K562 (cell line): ENCODE data around the gene AMOTL1. TPM values are rescaled to one million over a fixed set of nuclear protein-coding genes. Genes with fewer than 3 reads are reported as not detected.

Experiments
- ATAC-seq: fragments of 200-7000 bp; cut with Tn5 transposase; 3 replicates; pipeline ENCODE4 v1.9.1; 2020; ENCODE audit warnings: moderate library complexity
- BruUV-seq: library from RNA; stranded (reverse); fragments of 400-500 nt; replicated peaks from 2 replicates; lab custom pipeline; 2021; lab: Mats Ljungman, UMichigan
- CTCF ChIA-PET: fragments of 300-600 bp; formaldehyde crosslinking; extraction: SDS; loops from one replicate; lab custom pipeline; 2021; ENCODE audit warnings: low intra/inter-chr PET ratio; lab: Yijun Ruan, JAX
- POLR2A ChIA-PET: fragments of 300-600, 350-650 bp; sonication (Branson Sonifier 250); formaldehyde crosslinking; extraction: SDS; loops from one replicate; lab custom pipeline; 2021; ENCODE audit warnings: antibody characterized with exemption, inconsistent platforms; lab: Yijun Ruan, JAX
- DNase-seq, 4 experiments: peaks; one replicate each; pipeline versions ENCODE4 v3.0.0 to v3.0.0-alpha.2; 2011 to 2018; ENCODE audit warnings: low spot score in 3 of 4, mixed read lengths in 3 of 4; ENCODE audit errors: extremely low read depth in 1 of 4
- FAIRE-seq: peaks from 2 replicates; lab custom pipeline; 2011; peaks lifted over from hg19 to GRCh38; lab: Jason Lieb, UNC
- H2AFZ ChIP-seq: 2 replicates; pipeline ENCODE4 v1.6.0; 2011; ENCODE audit warnings: low read depth, low read length, control low read depth, inconsistent platforms
- H3K27ac ChIP-seq: fragments of 200-600 bp; 3 replicates; pipeline ENCODE4 v1.8.0; 2011; ENCODE audit warnings: low read depth, mild to moderate bottlenecking, control low read depth, inconsistent platforms, low read length, moderate library complexity, mixed read lengths; ENCODE audit errors: extremely low read depth
- H3K27me3 ChIP-seq, 2 experiments: fragments of 300-600 bp in 1 of 2; 2 replicates in 1 of 2; 3 replicates in 1 of 2; pipeline versions ENCODE4 v1.6.0 to v1.8.0; 2011; ENCODE audit warnings: inconsistent platforms in 2 of 2, low read length in 2 of 2, mild to moderate bottlenecking in 1 of 2, mixed read lengths in 1 of 2, moderate library complexity in 1 of 2; ENCODE audit not compliant: control insufficient read depth in 2 of 2, insufficient read depth in 2 of 2
- H3K36me3 ChIP-seq: fragments of 300-600 bp; 3 replicates; pipeline ENCODE4 v1.8.0; 2011; ENCODE audit warnings: mild to moderate bottlenecking, low read length, inconsistent platforms; ENCODE audit not compliant: control insufficient read depth, insufficient read depth
- H3K4me1 ChIP-seq, 2 experiments: fragments of 200-600 bp in 1 of 2; replicated peaks in 1 of 2; 2 replicates in 1 of 2; 3 replicates in 1 of 2; pipeline versions ENCODE4 v1.5.1 to v1.8.0; 2011; ENCODE audit warnings: inconsistent platforms in 2 of 2, low read length in 2 of 2, mild to moderate bottlenecking in 1 of 2, mixed read lengths in 1 of 2, moderate library complexity in 1 of 2; ENCODE audit not compliant: control insufficient read depth in 2 of 2, insufficient read depth in 2 of 2
- H3K4me2 ChIP-seq: 2 replicates; pipeline ENCODE4 v1.6.1; 2011; ENCODE audit warnings: low read length, control low read depth, inconsistent platforms, mixed read lengths; ENCODE audit not compliant: insufficient read depth
- H3K4me3 ChIP-seq: fragments of 200-600 bp; sonication (generic), shearing (Covaris generic); 2 replicates; pipeline ENCODE4 v1.5.1; 2016; ENCODE audit warnings: control low read depth, inconsistent platforms
- H3K79me2 ChIP-seq: fragments of 200-600 bp; 3 replicates; pipeline ENCODE4 v1.8.0; 2011; ENCODE audit warnings: low read length, inconsistent platforms; ENCODE audit not compliant: control insufficient read depth, insufficient read depth
- H3K9ac ChIP-seq, 2 experiments: 2 replicates each; pipeline versions ENCODE4 v1.6.0 to v1.6.1; 2011; ENCODE audit warnings: low read depth in 2 of 2, low read length in 2 of 2, control low read depth in 1 of 2, inconsistent platforms in 1 of 2, mild to moderate bottlenecking in 1 of 2, mixed read lengths in 1 of 2; ENCODE audit not compliant: insufficient read depth in 1 of 2
- H3K9me1 ChIP-seq: one replicate; pipeline ENCODE4 v1.6.0; 2011; ENCODE audit warnings: inconsistent platforms, mild to moderate bottlenecking, low read length, moderate library complexity; ENCODE audit not compliant: control insufficient read depth, insufficient read depth
- H3K9me3 ChIP-seq: replicated peaks from 2 replicates; pipeline ENCODE4 v1.5.1; 2011; ENCODE audit warnings: low read depth, low read length, inconsistent platforms; ENCODE audit not compliant: control insufficient read depth, insufficient read depth
- H4K20me1 ChIP-seq: replicated peaks from 2 replicates; pipeline ENCODE4 v1.6.1; 2011; ENCODE audit warnings: low read length, inconsistent platforms, mixed read lengths; ENCODE audit not compliant: control insufficient read depth, insufficient read depth
- BRF1 ChIP-seq: IDR thresholded peaks from 3 replicates; pipeline ENCODE4 v1.6.1; 2011; ENCODE audit warnings: borderline replicate concordance, mild to moderate bottlenecking; ENCODE audit not compliant: insufficient read length; ENCODE audit errors: extremely low read depth
- CAMTA2 ChIP-seq: fragments of 250-450 bp; sonication (Bioruptor Pico); conservative IDR thresholded peaks from 2 replicates; pipeline ENCODE4 v1.5.1; 2022
- CBX2 ChIP-seq: fragments of 200-600 bp; sonication (generic); IDR thresholded peaks from one replicate; pipeline ENCODE4 v1.6.1; 2012; ENCODE audit warnings: mild to moderate bottlenecking, low read length, inconsistent platforms; ENCODE audit not compliant: insufficient read depth, poor library complexity, severe bottlenecking
- HMG20A ChIP-seq: fragments of 450-650 bp; formaldehyde crosslinking; conservative IDR thresholded peaks from 2 replicates; pipeline ENCODE4 v1.4.0; 2020; ENCODE audit warnings: mild to moderate bottlenecking, mixed read lengths
- KDM5B ChIP-seq: fragments of 200-600 bp; sonication (generic); IDR thresholded peaks from 2 replicates; pipeline ENCODE4 v1.6.1; 2012; ENCODE audit warnings: low read depth, mild to moderate bottlenecking, moderate library complexity, low read length, control low read depth, inconsistent platforms; ENCODE audit not compliant: insufficient replicate concordance
- LCOR ChIP-seq: sonication (generic); formaldehyde crosslinking; IDR thresholded peaks from 2 replicates; pipeline ENCODE4 v1.8.0; 2022; ENCODE audit warnings: mild to moderate bottlenecking, missing genetic modification reagents
- RHOXF2B ChIP-seq: fragments of 250-450 bp; sonication (Bioruptor Pico); conservative IDR thresholded peaks from 2 replicates; pipeline ENCODE4 v1.5.1; 2021
- WGBS: fragments of 100-300 bp; shearing (Covaris generic); methylation state at CpG from one replicate; pipeline ENCODE4 v1.1.6; 2016; ENCODE audit warnings: low coverage, mixed read lengths; ENCODE audit not compliant: insufficient coverage; ENCODE audit errors: missing lambda C conversion rate; 5-methylcytosine and 5-hydroxymethylcytosine counted together
- in situ Hi-C: fragments of 300-500 bp; cut with MboI; formaldehyde crosslinking; loops from 4 replicates; pipeline ENCODE4 v1.15.0; 2018; ENCODE audit warnings: inconsistent platforms, mixed read lengths
- intact Hi-C: fragments of 100-400 bp; cut with micrococcal nuclease; formaldehyde crosslinking; loops from 2 replicates; pipeline ENCODE4 v1.14.2; 2022
- polyA plus RNA-seq, 8 experiments: library from polyadenylated mRNA; depleted of rRNA in 4 of 8; stranded (reverse) in 5 of 8; unstranded in 3 of 8; fragments of >200 nt; fragmentation: Nextera tagmentation in 2 of 8; fragmentation: Illumina TruSeq in 1 of 8; extraction: Ambion mirVana in 2 of 8; extraction: Trizol in 1 of 8; gene quantifications; 2 replicates each; pipeline versions ENCODE4 v1.2.1 to v1.2.3, GENCODE V29; 2011 to 2014; ENCODE audit warnings: inconsistent platforms in 1 of 8, missing spikeins in 1 of 8
- total RNA-seq, 7 experiments: library from RNA; depleted of rRNA in 6 of 7; stranded (reverse); fragments of >200 nt in 6 of 7; fragmentation: Illumina TruSeq in 2 of 7; extraction: Trizol in 2 of 7; gene quantifications; 2 replicates each; pipeline versions ENCODE4 v1.2.1 to v1.2.3, GENCODE V29; 2011 to 2021; ENCODE audit warnings: low replicate concordance in 1 of 7
- TF ChIP-seq, protein P1 (sequence below): fragments of 250-450 bp; sonication (Bioruptor Pico); IDR thresholded peaks from 2 replicates; pipeline ENCODE4 v1.5.0; 2021
- TF ChIP-seq, protein P2 (sequence below): fragments of 450-650 bp; IDR thresholded peaks from 2 replicates; pipeline ENCODE4 v1.6.1; 2017; ENCODE audit warnings: antibody characterized with exemption, mild to moderate bottlenecking

Gene AMOTL1
- total and polyA plus RNA-seq, 9 of the 15 experiments (the other 6 are each of a cell fraction or from before 2014, with no cell fraction given) = 4.0 to 35.4 (median 14.0) TPM

- in situ Hi-C loops = no loop called here
- H3K4me2 ChIP-seq = no peak overlapping the region
- H3K27me3 ChIP-seq = no peaks in the 10 kb centered on the region
- TF ChIP-seq, protein P1, sequence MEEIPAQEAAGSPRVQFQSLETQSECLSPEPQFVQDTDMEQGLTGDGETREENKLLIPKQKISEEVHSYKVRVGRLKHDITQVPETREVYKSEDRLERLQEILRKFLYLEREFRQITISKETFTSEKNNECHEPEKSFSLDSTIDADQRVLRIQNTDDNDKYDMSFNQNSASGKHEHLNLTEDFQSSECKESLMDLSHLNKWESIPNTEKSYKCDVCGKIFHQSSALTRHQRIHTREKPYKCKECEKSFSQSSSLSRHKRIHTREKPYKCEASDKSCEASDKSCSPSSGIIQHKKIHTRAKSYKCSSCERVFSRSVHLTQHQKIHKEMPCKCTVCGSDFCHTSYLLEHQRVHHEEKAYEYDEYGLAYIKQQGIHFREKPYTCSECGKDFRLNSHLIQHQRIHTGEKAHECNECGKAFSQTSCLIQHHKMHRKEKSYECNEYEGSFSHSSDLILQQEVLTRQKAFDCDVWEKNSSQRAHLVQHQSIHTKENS (CRISPR knock-in tag) = no peak
- no peak for TF ChIP-seq CAMTA2
- no peak for TF ChIP-seq RHOXF2B
- no peak for TF ChIP-seq HMG20A
- no peak for TF ChIP-seq LCOR (CRISPR knock-in tag)
- TF ChIP-seq, protein P2, sequence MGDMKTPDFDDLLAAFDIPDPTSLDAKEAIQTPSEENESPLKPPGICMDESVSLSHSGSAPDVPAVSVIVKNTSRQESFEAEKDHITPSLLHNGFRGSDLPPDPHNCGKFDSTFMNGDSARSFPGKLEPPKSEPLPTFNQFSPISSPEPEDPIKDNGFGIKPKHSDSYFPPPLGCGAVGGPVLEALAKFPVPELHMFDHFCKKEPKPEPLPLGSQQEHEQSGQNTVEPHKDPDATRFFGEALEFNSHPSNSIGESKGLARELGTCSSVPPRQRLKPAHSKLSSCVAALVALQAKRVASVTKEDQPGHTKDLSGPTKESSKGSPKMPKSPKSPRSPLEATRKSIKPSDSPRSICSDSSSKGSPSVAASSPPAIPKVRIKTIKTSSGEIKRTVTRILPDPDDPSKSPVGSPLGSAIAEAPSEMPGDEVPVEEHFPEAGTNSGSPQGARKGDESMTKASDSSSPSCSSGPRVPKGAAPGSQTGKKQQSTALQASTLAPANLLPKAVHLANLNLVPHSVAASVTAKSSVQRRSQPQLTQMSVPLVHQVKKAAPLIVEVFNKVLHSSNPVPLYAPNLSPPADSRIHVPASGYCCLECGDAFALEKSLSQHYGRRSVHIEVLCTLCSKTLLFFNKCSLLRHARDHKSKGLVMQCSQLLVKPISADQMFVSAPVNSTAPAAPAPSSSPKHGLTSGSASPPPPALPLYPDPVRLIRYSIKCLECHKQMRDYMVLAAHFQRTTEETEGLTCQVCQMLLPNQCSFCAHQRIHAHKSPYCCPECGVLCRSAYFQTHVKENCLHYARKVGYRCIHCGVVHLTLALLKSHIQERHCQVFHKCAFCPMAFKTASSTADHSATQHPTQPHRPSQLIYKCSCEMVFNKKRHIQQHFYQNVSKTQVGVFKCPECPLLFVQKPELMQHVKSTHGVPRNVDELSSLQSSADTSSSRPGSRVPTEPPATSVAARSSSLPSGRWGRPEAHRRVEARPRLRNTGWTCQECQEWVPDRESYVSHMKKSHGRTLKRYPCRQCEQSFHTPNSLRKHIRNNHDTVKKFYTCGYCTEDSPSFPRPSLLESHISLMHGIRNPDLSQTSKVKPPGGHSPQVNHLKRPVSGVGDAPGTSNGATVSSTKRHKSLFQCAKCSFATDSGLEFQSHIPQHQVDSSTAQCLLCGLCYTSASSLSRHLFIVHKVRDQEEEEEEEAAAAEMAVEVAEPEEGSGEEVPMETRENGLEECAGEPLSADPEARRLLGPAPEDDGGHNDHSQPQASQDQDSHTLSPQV = no peak
- TF ChIP-seq CBX2 = no peak
- TF ChIP-seq BRF1 = no peak
- TF ChIP-seq KDM5B = no peak
- TF ChIP-seq, all 486 proteins: peak for 0
- CTCF ChIA-PET = no interaction called here
- Histone ChIP-seq H3K4me1 (peaks cover 0 to 7% of the 10 kb centered on the region in 2 experiments; a peak in 2 of 5 replicates), H3K36me3 (peaks cover 77% of the 10 kb centered on the region), H3K9me3 (no peaks in the 10 kb centered on the region), H3K9me1 (no peaks in the 10 kb centered on the region), H4K20me1 (no peaks in the 10 kb centered on the region), H3K27ac (no peak overlapping the region), H3K4me3 (no peak overlapping the region), H3K79me2 (no peaks in the 10 kb centered on the region), H3K9ac (no peak overlapping the region), H2AFZ (no peak overlapping the region)
- intact Hi-C loops = no loop called here
- POLR2A ChIA-PET = interaction anchor here (0.8 kb wide), 1 partner anchor 36 kb away, joined by 3 read pairs; no protein-coding TSS in a partner anchor
- FAIRE-seq (no peak), ATAC-seq (no peak), DNase-seq (no peak)
- BruUV-seq = no TSS peak
- 61% methylated on average over 5 of the region's 5 CpGs for WGBS
These were observed 87.5 kb downstream of the AMOTL1 start for GRCh38 chr11:94855666-94856065.
